Measurements from ENCODE around the gene RPS18.

DNA sequence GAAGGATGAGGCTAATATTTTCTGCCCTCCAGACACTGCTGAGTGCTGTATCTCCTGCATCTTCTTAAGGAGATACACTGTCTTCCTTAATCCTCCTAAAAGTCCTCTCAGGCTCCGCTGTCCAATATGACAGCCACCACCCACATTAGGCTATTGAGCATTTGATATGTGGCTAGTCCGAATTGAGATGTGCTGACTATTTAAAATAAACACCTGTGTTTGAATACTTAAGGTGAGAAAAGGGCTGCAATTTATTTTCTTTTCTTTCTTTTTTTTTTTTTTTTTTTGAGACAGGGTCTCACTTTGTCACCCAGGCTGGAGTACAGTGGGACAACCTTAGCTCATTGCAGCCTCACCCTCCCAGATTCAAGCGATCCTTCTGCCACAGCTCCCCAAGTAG lies 30.0 kb downstream of the RPS18 start:
- no peak for TF ChIP-seq BHLHE40 (IDR thresholded peaks at IDR 0.05; ENCODE audit: borderline replicate concordance)
- TF ChIP-seq FOXM1 (IDR thresholded peaks at IDR 0.05; ENCODE audit: borderline replicate concordance) = no peak
- TF ChIP-seq LEF1 (IDR thresholded peaks at IDR 0.05; ENCODE audit: borderline replicate concordance) = no peak

All from HEK293T (cell line).